K562 (cell line): ENCODE data around the gene SLC22A23. TPM values are rescaled to one million over a fixed set of nuclear protein-coding genes. Genes with fewer than 3 reads are reported as not detected.
A peak's percentile ranks its signal among the peaks of the same experiment; 100 is the strongest.

ENCODE experiments used
- CBFA2T3 ChIP-seq: fragments of 450-650 bp; IDR thresholded peaks from 2 replicates; pipeline ENCODE4 v1.6.1; 2017
- CREB5 ChIP-seq: fragments of 250-450 bp; sonication (Bioruptor Pico); IDR thresholded peaks from 2 replicates; pipeline ENCODE4 v1.5.0; 2020; ENCODE audit warnings: mild to moderate bottlenecking
- DIDO1 ChIP-seq: fragments of 450-650 bp; IDR thresholded peaks from 2 replicates; pipeline ENCODE4 v1.6.1; 2016; ENCODE audit warnings: low read depth, missing biosample characterization, missing genetic modification characterization
- GTF2E2 ChIP-seq: fragments of 200-800 bp; sonication (Bioruptor generic); IDR thresholded peaks from 2 replicates; pipeline ENCODE4 v1.6.1; 2016; ENCODE audit warnings: missing genetic modification characterization, missing compliant biosample characterization
- HEY1 ChIP-seq: fragments of 250-450 bp; sonication (Bioruptor Pico); IDR thresholded peaks from 2 replicates; pipeline ENCODE4 v1.5.0; 2020; ENCODE audit warnings: mild to moderate bottlenecking, moderate library complexity, borderline replicate concordance
- ID3 ChIP-seq, 2 experiments: fragments of 250-450 bp in 1 of 2; fragments of 450-650 bp in 1 of 2; sonication (Bioruptor Pico) in 1 of 2; IDR thresholded peaks; 2 replicates each; pipeline versions ENCODE4 v1.6.1 to v1.8.0; 2016 to 2021; ENCODE audit warnings: mild to moderate bottlenecking in 2 of 2, moderate library complexity in 2 of 2, missing compliant biosample characterization in 1 of 2, missing genetic modification characterization in 1 of 2
- MED1 ChIP-seq: sonication (generic); formaldehyde crosslinking; IDR thresholded peaks from 2 replicates; pipeline ENCODE4 v1.8.1; 2023; ENCODE audit warnings: missing genetic modification reagents, borderline replicate concordance
- TRIM24 ChIP-seq, 2 experiments: fragments of 450-650 bp; IDR thresholded peaks; 2 replicates each; pipeline ENCODE4 v1.6.1; 2016
- XRCC3 ChIP-seq: fragments of 450-650 bp; IDR thresholded peaks from 2 replicates; pipeline ENCODE4 v1.6.1; 2017; ENCODE audit warnings: mild to moderate bottlenecking, moderate library complexity
- YY1 ChIP-seq, 3 experiments: IDR thresholded peaks; 2 replicates each; pipeline ENCODE4 v1.6.1; 2011; ENCODE audit warnings: low read length in 2 of 3, mild to moderate bottlenecking in 2 of 3, moderate library complexity in 2 of 3, borderline replicate concordance in 1 of 3, control low read depth in 1 of 3, low read depth in 1 of 3; ENCODE audit not compliant: insufficient read depth in 3 of 3, insufficient replicate concordance in 2 of 3, control insufficient read depth in 1 of 3, insufficient read length in 1 of 3; ENCODE audit errors: extremely low read depth in 1 of 3
- ZBTB40 ChIP-seq, 2 experiments: fragments of 450-650 bp in 1 of 2; sonication (generic) in 1 of 2; formaldehyde crosslinking in 1 of 2; IDR thresholded peaks; 2 replicates each; pipeline versions ENCODE4 v1.7.1 to v1.9.0; 2016 to 2022; ENCODE audit warnings: inconsistent platforms in 1 of 2, mild to moderate bottlenecking in 1 of 2, missing genetic modification reagents in 1 of 2
- ZNF436 ChIP-seq: fragments of 250-450, 450-650 bp; sonication (Bioruptor Pico); formaldehyde crosslinking; IDR thresholded peaks from 2 replicates; pipeline ENCODE4 v1.7.0; 2020; ENCODE audit warnings: mild to moderate bottlenecking
- ZNF511 ChIP-seq: sonication (generic); formaldehyde crosslinking; IDR thresholded peaks from 2 replicates; pipeline ENCODE4 v1.8.0; 2022; ENCODE audit warnings: mild to moderate bottlenecking, missing genetic modification reagents
- ZNF589 ChIP-seq: fragments of 200-800 bp; sonication (Bioruptor generic); IDR thresholded peaks from 2 replicates; pipeline ENCODE4 v1.6.1; 2016; ENCODE audit warnings: low read depth, missing genetic modification characterization, missing compliant biosample characterization
- polyA plus RNA-seq, 8 experiments: library from polyadenylated mRNA; depleted of rRNA in 4 of 8; stranded (reverse) in 5 of 8; unstranded in 3 of 8; fragments of >200 nt; fragmentation: Nextera tagmentation in 2 of 8; fragmentation: Illumina TruSeq in 1 of 8; extraction: Ambion mirVana in 2 of 8; extraction: Trizol in 1 of 8; gene quantifications; 2 replicates each; pipeline versions ENCODE4 v1.2.1 to v1.2.3, GENCODE V29; 2011 to 2014; ENCODE audit warnings: inconsistent platforms in 1 of 8, missing spikeins in 1 of 8
- total RNA-seq, 7 experiments: library from RNA; depleted of rRNA in 6 of 7; stranded (reverse); fragments of >200 nt in 6 of 7; fragmentation: Illumina TruSeq in 2 of 7; extraction: Trizol in 2 of 7; gene quantifications; 2 replicates each; pipeline versions ENCODE4 v1.2.1 to v1.2.3, GENCODE V29; 2011 to 2021; ENCODE audit warnings: low replicate concordance in 1 of 7

SLC22A23 gene
- total and polyA plus RNA-seq, 9 of the 15 experiments (the other 6 are each of a cell fraction or from before 2014, with no cell fraction given): 0.30 to 8.7 (median 2.5) TPM

- TF ChIP-seq ZBTB40 (IDR thresholded peaks at IDR 0.05) (peak; percentile 57; the same call in 1 of the 2 replicates), ZBTB40 (CRISPR knock-in tag; IDR thresholded peaks at IDR 0.05) (no peak), ZNF436 (no peak), GTF2E2 (tag) (no peak), ZNF511 (CRISPR knock-in tag) (no peak), DIDO1 (tag) (no peak), YY1 (IDR thresholded peaks at IDR 0.05; ENCODE audit: borderline replicate concordance in 1 of 3, control insufficient read depth in 1 of 3, extremely low read depth in 1 of 3, insufficient read depth in 3 of 3, insufficient read length in 1 of 3, insufficient replicate concordance in 2 of 3, low read depth in 1 of 3, low read length in 2 of 3) (no peak), XRCC3 (no peak), MED1 (CRISPR knock-in tag) (no peak), ZNF589 (CRISPR knock-in tag) (no peak), TRIM24 (IDR thresholded peaks at IDR 0.05) (peak in 1 of 2 experiments; percentile 65; a peak in 2 of 4 replicates), ID3 (CRISPR knock-in tag; IDR thresholded peaks at IDR 0.05) (no peak), ID3 (tag; IDR thresholded peaks at IDR 0.05) (no peak), HEY1 (CRISPR knock-in tag) (no peak), CREB5 (CRISPR knock-in tag) (no peak), CBFA2T3 (peak; percentile 63; the same call in 1 of the 2 replicates)
Measured at GRCh38 chr6:3409699-3410384, 47.0 kb downstream of the SLC22A23 start (continued).
